KBM-7 (cell line): ENCODE results near the gene SNCG.
"Not testable (repeated sequence)": the region's sequence is repeated elsewhere in the genome, so short reads cannot be mapped to it uniquely, and the experiment has no call there.

Experiments
- DNase-seq: peaks from one replicate; pipeline ENCODE4 v3.0.0-alpha.2; 2015
- in situ Hi-C: fragments of 300-500 bp; cut with MboI; formaldehyde crosslinking; loops from 2 replicates; pipeline ENCODE4 v1.14.3; 2020; ENCODE audit warnings: low sequenced_read_pairs, low pct_unique_long_range_greater_than_20kb, mixed read lengths

Gene SNCG

DNA sequence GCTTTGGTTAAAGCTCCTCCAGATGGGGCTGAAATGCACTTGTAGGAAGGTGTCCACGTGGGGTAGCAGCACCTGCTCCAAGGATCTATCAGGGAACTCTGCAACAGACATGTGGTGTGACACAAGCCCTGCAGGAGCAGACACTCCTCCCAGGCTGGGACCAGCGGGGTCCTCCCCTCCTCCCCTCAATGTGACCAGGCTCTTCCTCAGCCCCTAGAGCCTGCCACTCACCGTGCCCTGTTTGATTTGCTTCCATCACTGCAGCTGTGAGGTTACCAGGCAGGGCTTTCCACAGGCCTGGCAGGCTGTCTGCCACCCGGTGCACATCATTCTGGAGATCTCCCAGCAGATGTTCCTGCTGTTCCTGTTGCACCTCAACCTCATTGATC lies 14.4 kb upstream of the SNCG start:
- in situ Hi-C loops, result no loop called here
- no peak for DNase-seq

DNA sequence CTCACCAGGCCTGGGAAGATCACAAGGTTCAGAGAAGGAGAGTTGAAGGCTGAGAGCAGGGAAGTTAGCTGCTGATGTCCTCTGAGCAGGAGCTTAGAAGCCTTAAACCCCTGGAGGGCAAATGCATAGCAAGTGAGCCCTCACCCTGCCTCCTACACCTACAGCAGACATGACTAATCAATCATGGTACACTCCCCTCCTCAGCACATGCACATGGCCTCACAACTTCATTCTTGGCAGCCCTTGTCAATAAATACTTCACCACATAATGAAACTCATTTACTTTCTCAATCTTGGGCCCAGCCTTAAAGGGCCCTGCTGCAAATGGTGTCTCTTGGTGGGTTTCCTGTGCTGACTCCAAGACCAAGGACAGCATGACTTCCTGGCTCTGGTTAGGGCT lies 13.9 kb upstream of the SNCG start:
- in situ Hi-C loops, result no loop called here
- DNase-seq, result no peak

DNA sequence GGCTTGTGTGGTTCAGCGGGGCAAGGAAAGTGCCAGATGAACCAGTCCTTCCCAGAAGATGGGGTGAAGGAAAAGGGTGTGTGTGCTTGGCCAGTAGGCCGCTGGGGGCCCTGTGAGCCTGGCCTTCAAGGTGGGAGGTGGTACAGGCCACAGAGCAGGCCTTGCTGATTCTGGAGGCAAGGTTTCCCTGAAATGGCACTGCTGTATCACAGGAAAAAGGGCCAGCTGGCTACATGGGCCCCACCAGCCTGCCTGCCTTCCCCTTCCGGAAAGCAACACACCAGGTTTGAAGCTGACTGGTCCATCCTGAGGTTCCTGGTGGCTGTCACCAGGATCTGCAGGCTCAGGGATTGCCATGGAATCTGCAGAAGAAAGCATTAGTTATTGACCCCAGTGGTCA lies 13.5 kb upstream of the SNCG start:
- in situ Hi-C loops, result no loop called here
- DNase-seq, result no peak

DNA sequence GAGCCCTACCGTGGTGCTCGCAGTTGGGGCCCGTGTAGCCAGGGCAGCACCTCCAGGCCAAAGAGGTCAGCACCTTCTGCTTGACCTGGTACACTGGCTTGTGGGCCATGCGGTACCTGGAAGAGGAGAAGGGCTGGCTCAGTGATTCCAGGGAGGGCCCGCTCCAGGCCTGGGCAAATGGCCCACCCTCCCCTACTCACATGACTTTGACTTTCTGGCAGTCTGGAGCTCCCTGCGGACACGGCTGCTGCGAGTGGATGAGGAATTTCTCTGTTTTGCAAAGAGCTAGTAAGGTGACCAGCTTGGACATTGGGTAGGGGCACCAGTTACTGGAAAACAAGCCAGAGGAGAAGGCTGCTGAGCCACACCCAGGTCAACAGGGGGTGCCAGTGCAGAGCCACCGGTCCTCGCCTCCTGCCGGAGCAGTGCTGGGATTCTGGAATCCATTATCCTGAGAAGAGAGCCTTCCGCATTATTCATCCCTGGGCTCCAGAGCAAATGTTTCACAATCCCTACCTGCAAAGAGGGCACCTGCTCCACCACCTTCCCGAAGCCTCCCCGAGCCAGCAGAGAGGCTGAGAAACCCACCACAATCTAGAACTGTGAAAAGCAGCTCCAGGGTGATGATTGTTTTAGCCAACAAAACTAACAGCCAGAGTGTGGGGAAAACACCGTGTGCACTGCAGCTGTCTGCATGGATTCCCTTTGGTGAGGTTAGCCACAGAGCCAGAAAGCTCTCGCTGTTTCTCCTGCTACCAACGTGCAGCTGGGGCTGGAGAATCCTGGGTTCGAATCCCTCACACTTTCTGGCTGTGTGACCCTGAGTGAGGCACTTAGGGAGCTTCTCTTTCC lies 12.8 kb upstream of the SNCG start:
- in situ Hi-C loops, result no loop called here
- DNase-seq, result no peak

DNA sequence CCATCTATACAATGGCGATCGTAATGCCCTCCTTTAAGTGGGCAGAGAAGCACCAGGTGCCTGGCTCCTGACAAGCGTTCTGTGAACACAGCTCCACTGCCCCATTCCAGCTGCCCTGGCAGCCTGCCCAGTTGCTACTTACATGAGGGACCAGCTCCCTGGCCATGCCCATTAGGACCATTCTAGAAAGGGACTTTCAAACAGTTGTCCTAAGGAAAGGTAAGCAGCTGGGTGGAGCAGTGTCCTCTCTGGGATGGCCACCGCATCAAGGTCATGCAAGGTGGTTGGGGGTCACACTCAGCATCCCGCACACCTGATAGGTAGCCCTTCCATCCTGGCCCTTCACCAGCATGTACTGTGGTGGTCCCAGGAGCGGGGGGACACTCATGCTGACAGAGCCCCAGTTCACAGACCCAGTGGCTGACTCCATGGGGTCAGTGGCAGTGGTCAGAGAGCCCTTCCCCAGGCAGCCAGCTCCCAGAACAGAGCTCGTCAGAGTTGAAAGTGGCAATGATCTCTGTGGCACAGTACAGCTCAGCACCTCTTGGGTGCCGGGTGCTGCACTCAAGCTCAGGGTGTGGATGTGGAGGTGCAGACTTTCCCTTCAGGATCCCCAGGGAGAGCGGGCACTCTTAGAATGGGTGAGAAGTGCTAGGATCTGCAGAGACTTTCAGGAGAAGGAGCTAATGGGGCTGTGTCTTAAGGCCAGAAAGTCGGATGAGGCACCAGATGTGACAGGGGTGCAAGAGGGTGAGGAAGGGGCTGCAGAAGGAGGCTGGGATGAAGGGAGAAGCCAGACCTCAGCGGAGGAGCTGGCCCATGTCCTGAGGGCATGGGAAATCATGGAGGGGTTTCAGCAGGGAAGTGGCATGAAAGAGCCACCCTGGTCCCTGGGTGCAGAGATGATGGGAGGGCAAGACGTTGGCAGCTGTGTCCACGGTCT lies 11.9 kb upstream of the SNCG start:
- no peak for DNase-seq
- in situ Hi-C loops, result no loop called here

DNA sequence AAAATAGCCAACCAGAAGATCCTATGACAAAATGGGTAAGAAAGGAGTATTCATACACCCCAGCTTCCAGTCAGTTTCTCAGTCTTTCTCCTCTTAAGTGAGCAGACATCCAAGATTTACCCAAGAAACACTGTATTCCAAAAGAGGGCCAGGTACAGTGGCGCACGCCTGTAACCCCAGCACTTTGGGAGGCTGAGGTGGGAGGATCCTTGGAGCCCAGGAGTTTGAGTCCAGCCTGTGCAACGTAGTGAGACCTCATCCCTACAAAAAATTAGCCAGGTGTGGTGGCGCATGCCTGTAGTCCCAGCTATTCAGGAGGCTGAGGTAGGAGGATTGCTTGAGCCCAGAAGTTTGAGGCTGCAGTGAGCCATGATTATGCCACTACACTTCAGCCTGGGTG lies 10.6 kb upstream of the SNCG start:
- DNase-seq, in situ Hi-C loops: not testable (repeated sequence)

DNA sequence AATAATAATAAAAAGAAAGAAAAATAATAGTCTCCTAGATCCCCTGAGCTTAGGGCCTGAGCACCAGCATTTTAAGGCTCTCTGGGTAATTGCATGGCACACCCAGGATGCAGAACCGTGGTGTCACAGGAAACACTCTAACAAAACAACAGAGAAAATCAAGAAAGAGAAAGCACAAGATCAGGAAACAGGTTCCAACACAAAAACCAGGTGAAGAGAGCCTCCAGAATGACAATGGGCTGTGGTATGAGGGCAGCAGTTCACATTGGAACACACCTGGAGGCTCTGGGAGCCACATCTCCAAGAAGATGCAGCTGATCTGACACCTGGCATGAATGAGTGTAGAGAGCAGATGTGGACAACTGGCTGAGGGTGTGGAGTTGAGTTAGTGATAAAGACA lies 8.1 kb upstream of the SNCG start:
- no peak for DNase-seq
- in situ Hi-C loops, result no loop called here

DNA sequence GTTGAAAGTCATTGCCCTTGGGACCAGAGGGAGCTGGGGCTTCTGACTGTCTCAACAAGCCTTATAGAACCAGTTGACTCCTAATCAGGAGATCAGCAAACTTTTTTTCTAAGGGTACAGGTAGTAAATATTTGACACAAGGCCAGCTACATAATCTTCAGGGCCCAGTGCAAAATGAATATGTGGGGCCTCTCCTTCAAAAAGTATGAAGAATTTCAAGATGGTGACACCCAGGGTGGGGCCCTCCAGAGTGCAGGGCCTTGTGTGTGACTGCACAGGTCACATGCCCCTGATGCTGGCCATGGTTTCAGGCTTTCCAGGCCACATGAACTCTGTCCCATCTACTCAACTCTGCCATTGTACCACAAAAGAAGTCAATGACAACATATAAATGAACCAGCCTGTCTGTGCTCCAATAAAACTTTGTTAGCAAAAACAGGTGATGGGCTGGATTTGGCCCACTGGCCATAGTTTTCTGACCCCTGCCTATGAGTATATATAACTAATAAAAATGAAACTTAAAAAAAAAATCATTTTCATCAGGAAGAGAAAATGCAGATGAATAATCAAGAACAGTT lies 7.1 kb upstream of the SNCG start:
- DNase-seq, result no peak
- in situ Hi-C loops, result no loop called here

DNA sequence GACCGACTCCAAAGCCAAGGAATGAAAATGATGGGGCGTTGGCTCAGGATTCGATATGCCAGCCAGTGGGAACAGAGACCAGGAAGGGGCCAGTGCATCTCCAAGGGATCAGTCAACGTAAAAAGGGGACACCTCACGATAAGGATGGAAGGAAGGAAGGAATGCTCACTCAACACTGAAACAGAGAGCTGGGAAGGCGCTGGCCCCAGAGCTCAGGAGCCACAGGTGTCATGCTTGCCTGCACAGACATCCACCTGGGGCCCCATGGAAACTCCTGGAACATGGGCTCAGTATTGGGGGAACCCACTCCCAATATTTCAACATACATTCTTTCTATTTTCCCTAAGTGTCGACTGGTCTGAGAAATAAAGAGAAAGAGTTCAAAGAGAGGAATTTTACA lies 6.3 kb upstream of the SNCG start:
- in situ Hi-C loops, result no loop called here
- DNase-seq, result no peak

DNA sequence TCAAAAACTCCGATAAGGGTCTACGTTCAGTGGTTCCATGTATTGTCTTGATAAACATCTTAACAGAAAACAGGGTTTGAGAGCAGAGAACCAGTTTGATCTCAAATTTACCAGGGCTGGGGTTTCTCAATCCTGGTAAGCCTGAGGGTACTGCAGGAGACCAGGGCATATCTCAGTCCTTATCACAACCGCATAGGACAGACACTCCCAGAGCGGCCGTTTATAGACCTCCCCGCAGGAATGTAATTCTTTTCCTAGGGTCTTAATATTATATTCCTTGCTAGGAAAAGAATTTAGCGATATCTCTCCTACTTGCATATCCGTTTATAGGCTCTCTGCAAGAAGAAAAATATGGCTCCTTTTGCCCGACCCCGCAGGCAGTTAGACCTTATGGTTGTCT lies 5.7 kb upstream of the SNCG start:
- in situ Hi-C loops, DNase-seq: not testable (repeated sequence)

DNA sequence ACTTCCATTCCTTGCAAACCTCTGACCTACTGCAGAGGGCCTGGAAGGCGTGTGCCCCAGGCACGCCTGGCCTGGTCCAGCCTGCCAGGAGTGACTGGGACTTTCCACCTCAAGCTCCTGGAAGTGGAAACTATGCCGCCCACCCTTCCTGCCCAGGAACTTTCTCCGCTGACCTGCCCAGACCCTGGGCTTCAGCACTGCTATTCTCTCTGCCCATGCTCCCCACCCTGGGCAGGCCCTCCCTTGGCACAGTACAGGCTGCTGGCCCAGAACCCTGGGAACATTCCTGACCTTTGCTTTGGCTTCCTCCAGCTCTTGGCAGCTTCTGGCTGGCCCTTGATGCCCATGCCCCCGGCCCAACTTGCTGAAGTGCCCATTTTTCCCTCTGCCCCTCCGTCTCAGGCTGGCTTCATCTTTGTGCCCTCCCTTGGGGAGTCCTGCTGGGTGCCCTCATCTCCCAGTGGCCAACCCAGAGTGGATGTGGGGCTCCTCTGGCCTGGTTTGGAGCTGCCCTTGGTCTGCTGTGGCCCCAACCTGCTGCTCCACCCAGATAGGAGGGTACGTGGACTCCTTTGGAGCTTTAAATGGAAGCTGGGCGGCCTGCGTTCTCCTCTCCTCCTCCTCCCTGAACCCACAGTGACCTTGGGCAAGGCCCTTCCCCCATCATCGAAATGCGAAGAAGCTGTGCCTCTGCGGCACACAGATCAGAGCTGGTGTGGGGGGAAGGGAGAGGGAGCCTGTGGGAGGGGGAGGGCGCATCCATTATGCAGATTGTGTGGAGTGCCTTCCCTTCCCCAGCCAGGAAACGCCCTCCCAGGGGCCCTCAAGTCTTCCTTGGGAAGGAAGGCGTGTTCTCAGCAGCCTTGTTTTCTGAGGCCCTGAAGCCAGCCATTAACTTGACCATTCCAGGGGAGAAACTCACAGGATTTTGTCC lies 4.4 kb upstream of the SNCG start:
- in situ Hi-C loops, result no loop called here
- no peak for DNase-seq

DNA sequence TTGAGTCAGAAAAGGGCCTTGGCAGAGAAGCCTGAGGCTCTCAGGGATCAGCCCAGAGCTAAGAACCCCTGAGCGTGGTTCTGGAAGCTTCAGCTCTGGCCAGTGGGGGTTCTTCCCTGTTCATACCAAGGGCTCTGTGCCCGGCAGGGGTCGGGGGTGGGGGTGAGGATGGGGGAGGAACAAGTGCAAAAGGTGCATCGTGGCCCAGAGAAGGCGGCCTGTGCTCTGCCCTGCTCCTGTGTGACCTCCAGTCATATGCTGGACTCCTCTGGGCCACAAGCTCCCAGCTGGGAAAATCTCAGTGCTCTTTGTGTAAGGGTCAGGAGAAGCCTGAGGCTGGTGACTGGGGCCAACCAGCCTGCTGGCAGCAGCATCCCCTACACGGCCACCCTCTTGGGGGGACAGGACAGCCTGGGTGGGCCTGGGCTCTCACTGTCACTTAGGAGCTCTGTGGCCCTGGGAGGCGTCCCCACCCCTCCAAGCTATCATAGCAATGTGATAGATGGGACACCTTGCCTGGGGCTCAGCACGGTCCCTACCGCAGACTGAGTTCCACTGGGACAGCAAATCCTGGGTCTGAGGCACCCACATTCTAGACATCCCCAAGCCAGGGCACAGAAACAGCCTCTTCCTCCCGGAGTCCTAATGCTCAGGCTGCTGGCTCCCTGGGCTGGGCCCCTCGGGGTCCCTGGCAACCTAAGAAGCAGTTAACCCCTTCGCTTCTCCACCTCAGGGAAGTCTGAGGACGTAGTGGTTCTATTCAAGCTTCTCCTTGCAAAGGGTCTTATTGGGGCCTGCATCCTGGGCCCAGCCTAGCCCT lies 3.5 kb upstream of the SNCG start:
- DNase-seq, result no peak
- in situ Hi-C loops, result no loop called here

DNA sequence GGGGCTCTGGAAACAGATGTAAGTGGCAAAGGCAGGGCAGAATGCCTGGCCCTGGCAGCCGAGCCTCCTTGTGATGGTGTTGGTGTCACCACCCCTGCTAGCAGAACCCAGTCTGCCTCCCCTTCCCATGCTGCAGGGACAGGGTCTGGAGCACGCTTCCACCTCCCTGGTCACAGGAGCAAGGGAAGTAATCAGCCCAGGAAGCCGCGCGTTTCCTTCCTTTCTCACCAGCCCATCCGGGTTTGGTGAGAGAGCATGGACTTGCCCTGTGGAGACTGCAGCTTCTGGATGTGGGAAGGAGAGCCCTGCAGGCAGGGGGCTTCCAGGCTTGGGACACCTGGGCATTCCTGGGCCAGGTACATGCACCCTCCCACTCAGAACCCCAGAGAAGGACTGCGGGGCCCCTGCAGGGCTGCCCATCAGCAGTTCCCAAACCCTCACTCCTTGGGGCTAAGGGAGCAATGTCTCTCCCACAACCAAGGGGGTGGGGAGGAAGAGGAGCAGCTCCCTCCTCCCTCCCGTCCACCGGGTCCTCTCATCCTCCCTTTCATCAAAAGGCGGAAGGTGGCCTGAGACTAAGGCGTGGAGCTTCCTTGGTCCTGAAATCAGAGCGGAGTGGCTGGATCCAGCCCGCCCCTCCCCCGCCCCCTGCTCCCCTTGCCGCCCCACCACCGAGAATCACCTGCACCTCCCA lies 2.8 kb upstream of the SNCG start:
- no peak for DNase-seq
- in situ Hi-C loops, result no loop called here

DNA sequence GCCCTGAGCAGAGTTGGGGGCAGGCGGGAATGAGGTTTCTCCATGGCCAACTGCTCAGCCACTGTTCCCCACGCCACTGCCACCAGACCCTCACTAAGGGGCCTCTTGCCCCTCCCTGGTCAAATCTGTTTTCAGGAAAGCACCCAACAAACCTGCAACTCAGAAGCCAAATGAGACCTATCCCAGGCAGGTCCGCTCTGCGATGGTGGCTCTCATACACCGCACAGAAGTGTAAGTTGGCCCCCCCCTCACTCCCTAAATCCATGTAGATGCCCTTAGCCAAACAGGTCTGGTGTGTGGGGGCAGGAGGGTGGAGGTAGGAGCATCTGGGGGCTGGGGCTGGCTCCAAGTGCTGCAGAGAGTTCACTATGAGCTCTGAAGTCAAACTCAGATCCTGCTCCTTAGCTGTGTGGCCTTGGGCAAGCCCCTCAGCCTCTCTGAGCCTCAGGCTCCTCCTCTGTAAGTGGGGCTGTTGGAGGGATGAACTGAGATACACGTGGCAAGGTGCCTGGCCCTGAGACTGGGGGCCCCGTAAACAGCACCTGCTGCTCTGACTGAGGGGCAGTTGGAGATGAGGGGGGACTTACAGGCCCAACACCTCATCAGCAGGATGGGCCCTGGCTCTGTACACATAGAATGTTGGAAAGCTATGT lies 2.1 kb upstream of the SNCG start:
- in situ Hi-C loops, result no loop called here
- no peak for DNase-seq

DNA sequence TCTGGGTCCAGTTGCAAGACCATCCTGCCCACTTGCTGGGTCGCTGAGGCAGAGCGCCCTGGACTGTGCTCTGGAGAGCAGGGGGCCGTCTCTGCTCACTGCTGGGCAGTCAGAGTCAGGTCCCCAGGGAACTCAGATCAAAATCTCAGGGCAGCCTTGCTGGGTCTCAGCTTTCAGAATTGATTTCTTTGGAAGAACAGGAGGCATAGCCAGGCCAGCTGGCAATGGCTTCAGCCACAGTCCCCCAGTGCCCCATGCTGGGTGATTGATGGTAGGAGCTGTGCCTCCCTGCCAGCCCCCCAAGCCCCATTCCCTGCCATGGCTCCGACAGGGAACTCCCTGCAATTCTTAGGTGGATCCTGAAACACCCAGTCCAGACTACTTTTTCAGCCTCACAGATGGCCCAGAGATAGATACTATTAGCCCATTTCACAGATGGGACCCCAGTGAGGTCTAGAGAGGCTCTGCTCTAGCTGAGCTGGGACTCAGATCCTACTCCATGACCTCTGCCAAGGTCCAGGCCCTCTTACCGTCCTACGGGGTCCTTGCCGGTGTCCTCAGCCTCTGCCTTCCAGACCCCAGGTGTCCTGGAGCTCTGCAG lies 1.5 kb upstream of the SNCG start:
- no peak for DNase-seq
- in situ Hi-C loops, result no loop called here

DNA sequence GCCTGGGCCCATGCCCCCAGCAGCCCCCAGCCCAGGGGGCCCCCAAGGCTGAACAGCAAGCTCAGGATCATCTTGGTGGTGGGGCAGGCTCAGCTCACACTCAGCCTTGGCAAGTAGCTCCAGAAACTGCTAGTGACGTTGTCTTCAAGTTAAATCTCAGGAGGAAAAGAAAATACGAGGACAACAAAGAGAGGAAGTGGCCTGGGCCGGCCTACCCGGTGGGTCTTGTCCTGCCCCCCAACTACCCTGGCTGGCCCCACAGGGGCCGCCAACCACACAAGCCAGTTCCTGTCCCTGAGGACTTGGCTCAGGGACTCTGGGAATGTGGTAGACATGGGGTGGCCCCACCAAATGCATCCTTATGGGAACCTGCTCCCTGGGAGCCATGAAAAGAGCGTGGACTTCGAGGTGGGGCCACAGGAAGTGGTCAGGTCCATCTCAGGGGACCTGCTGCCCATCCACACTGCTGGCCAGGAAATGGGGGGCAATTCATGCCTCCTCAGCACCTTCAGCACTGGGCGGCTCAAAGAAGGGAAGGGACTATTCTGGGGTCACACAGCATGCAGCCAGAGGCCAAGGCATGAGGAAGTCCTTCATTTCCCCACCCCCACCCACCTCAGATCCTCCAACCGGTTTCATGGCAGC lies 806 bp upstream of the SNCG start, which contains the start of gene MMRN2:
Gene MMRN2, minus strand, starts transcription at position 145 of the 645 bp plus-strand sequence. Its CDS starts 74 bp downstream, at position 71.
- in situ Hi-C loops, result no loop called here
- DNase-seq, result peak; percentile 20
